Prostate gland (tissue), 2 donors: Measurements from ENCODE around the gene POLR3K. TPM values are rescaled to one million over a fixed set of nuclear protein-coding genes. Genes with fewer than 3 reads are reported as not detected.
"Not testable (repeated sequence)": the region's sequence is repeated elsewhere in the genome, so short reads cannot be mapped to it uniquely, and the experiment has no call there.

Experiments
- DNase-seq: peaks from one replicate; pipeline ENCODE4 v3.0.0-alpha.2; 2019; ENCODE audit warnings: low spot score
- H3K27ac ChIP-seq, 2 donors: fragments of 200-600 bp; sonication (generic); 2 replicates each; pipeline ENCODE4 v1.5.1; 2017 to 2019
- H3K27me3 ChIP-seq: fragments of 200-600 bp; sonication (generic); replicated peaks from 2 replicates; pipeline ENCODE4 v1.5.1; 2019; ENCODE audit not compliant: insufficient read depth
- H3K36me3 ChIP-seq, 2 donors: fragments of 200-600 bp; sonication (generic); 1 replicate in 1 of 2; 2 replicates in 1 of 2; pipeline versions ENCODE4 v1.5.1 to v1.8.1; 2017 to 2019
- H3K4me1 ChIP-seq: fragments of 200-600 bp; sonication (generic); replicated peaks from 2 replicates; pipeline ENCODE4 v1.5.1; 2019
- H3K4me3 ChIP-seq, 2 donors: fragments of 200-600 bp; sonication (generic); 2 replicates each; pipeline ENCODE4 v1.5.1; 2017 to 2019
- H3K9me3 ChIP-seq: fragments of 200-600 bp; sonication (generic); 2 replicates; pipeline ENCODE4 v1.5.1; 2017
- CTCF ChIP-seq, 4 experiments: fragments of 200-600 bp in 2 of 4; fragments of 450-650 bp in 2 of 4; sonication (generic) in 2 of 4; IDR thresholded peaks; 1 replicate in 3 of 4; 2 replicates in 1 of 4; pipeline ENCODE4 v1.5.1; 2016 to 2019; ENCODE audit warnings: antibody characterized with exemption in 4 of 4, mild to moderate bottlenecking in 2 of 4, moderate library complexity in 2 of 4
- POLR2A ChIP-seq: fragments of 450-650 bp; IDR thresholded peaks from one replicate; pipeline ENCODE4 v1.6.1; 2016; ENCODE audit warnings: antibody characterized with exemption, mild to moderate bottlenecking
- POLR2AphosphoS5 ChIP-seq: sonication (generic); formaldehyde crosslinking; IDR thresholded peaks from one replicate; pipeline ENCODE4 v1.6.1; 2017; ENCODE audit warnings: antibody characterized with exemption
- whole genome bisulfite sequencing: methylation state at CpG from one replicate; pipeline ENCODE4 v1.1.5; 2018; 5-methylcytosine and 5-hydroxymethylcytosine counted together
- intact Hi-C: fragments of 100-400 bp; cut with DNase I; formaldehyde crosslinking; loops from one replicate; pipeline ENCODE4 v1.14.2; 2022
- total RNA-seq, 2 donors: library from RNA; depleted of rRNA; stranded (reverse); fragments of >200 nt; gene quantifications; one replicate each; pipeline ENCODE4 v1.1.0, GENCODE V29; 2016

POLR3K gene
- total RNA-seq, 2 donors from 2014 or later: 6.2 to 6.8 TPM

GRCh38 chr16:55571-56136 is 2.2 kb upstream of the POLR3K start:
- no peaks in the 10 kb centered on the region for H3K4me1 ChIP-seq
- H3K9me3 ChIP-seq: no peaks in the 10 kb centered on the region
- peaks cover 0 to 26% of the 10 kb centered on the region in 2 donors for H3K36me3 ChIP-seq
- intact Hi-C loops: no loop called here
- 85% methylated on average over 11 of the region's 11 CpGs for whole genome bisulfite sequencing
- no peak overlapping the region for H3K27ac ChIP-seq
- no peak for DNase-seq
- H3K4me3 ChIP-seq: no peak overlapping the region
- no peaks in the 10 kb centered on the region for H3K27me3 ChIP-seq
- TF ChIP-seq POLR2AphosphoS5 (no peak), CTCF (IDR thresholded peaks at IDR 0.05) (no peak), POLR2A (no peak)

GRCh38 chr16:54237-54581 is 801 bp upstream of the POLR3K start:
- H3K4me1 ChIP-seq: no peaks in the 10 kb centered on the region
- peak overlapping the region; percentile 66 to 79 for H3K4me3 ChIP-seq
- DNase-seq: no peak
- TF ChIP-seq CTCF (IDR thresholded peaks at IDR 0.05) (no peak), POLR2AphosphoS5 (no peak), POLR2A (no peak)
- intact Hi-C loops: no loop called here
- no peaks in the 10 kb centered on the region for H3K27me3 ChIP-seq
- WGBS: 46% methylated on average over 12 of the region's 12 CpGs
- H3K36me3 ChIP-seq: peaks cover 0 to 12% of the 10 kb centered on the region in 2 donors
- no peaks in the 10 kb centered on the region for H3K9me3 ChIP-seq
- peak overlapping the region; percentile 56 to 65 for H3K27ac ChIP-seq

- 88% methylated on average over 15 of the region's 15 CpGs for WGBS
- TF ChIP-seq POLR2A (no peak), CTCF (IDR thresholded peaks at IDR 0.05) (no peak), POLR2AphosphoS5 (no peak)
- Histone ChIP-seq H3K27me3 (no peaks in the 10 kb centered on the region), H3K9me3 (no peaks in the 10 kb centered on the region), H3K27ac (no peak overlapping the region), H3K4me3 (no peak overlapping the region), H3K36me3 (no peaks in the 10 kb centered on the region), H3K4me1 (peaks cover 3% of the 10 kb centered on the region)
- DNase-seq: no peak
- intact Hi-C loops: no loop called here
Measured at GRCh38 chr16:50769-51591, 2.4 kb downstream of the POLR3K start.

- intact Hi-C loops: no loop called here
- no peaks in the 10 kb centered on the region for H3K9me3 ChIP-seq
- no peak for TF ChIP-seq CTCF (IDR thresholded peaks at IDR 0.05)
- no peak for TF ChIP-seq POLR2A
- no peak for TF ChIP-seq POLR2AphosphoS5
- H3K4me3 ChIP-seq: no peak overlapping the region
- H3K27ac ChIP-seq: no peak overlapping the region
- H3K27me3 ChIP-seq: no peaks in the 10 kb centered on the region
- H3K4me1 ChIP-seq: peaks cover 3% of the 10 kb centered on the region
- no peaks in the 10 kb centered on the region for H3K36me3 ChIP-seq
- 97% methylated on average over 7 of the region's 7 CpGs for WGBS
- no peak for DNase-seq
Measured at GRCh38 chr16:47234-47633, 6.2 kb downstream of the POLR3K start.

GRCh38 chr16:46510-46909 is 6.9 kb downstream of the POLR3K start:
- H3K36me3 ChIP-seq, H3K27me3 ChIP-seq, H3K27ac ChIP-seq, H3K4me3 ChIP-seq, H3K4me1 ChIP-seq, H3K9me3 ChIP-seq, DNase-seq, intact Hi-C loops: not testable (repeated sequence)
- WGBS: 89% methylated on average over 7 of the region's 7 CpGs
